ENCODE measurements around the gene ZBTB34. TPM values are rescaled to one million over a fixed set of nuclear protein-coding genes. Genes with fewer than 3 reads are reported as not detected.
"Not testable (repeated sequence)": the region's sequence is repeated elsewhere in the genome, so short reads cannot be mapped to it uniquely, and the experiment has no call there.

Gene ZBTB34
- total and polyA plus RNA-seq, 8 donors: 9.9 to 25.3 (median 23.9) TPM

GRCh38 chr9:126818482-126818881 lies 42.0 kb upstream of the ZBTB34 start:
- Histone ChIP-seq H3K27me3 (no peaks in the 10 kb centered on the region), H3K27ac (no peak overlapping the region), H3K9me3 (peaks cover 0 to 31% of the 10 kb centered on the region in 2 donors), H3K4me1 (no peaks in the 10 kb centered on the region), H3K4me3 (no peak overlapping the region), H3K36me3 (peaks cover 0 to 68% of the 10 kb centered on the region in 2 donors)
- intact Hi-C loops (cut with DNase I): no loop called here
- DNase-seq (no peak), ATAC-seq (no peak)
- no peak for TF ChIP-seq CTCF (IDR thresholded peaks at IDR 0.05)

DNA sequence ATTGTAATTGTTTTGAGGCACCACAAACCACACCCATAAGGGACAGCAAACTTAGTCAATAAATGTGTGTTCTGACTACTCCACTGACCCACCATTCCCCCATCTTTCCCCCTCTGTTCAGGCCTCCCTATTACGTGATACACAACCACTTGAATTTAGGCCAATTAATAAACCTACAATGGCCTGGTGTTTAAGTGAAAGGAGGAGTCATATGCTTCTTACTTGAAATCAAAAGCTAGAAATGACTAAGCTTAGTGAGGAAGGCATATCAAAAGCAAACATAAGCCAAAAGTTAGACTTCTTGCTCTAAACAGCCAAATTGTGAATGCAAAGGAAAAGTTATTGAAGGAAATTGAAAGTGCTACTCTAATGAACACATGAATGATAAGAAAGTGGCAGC lies 41.0 kb upstream of the ZBTB34 start:
- H3K4me1 ChIP-seq: peaks cover 0 to 1% of the 10 kb centered on the region in 2 donors
- ATAC-seq: no peak
- no peaks in the 10 kb centered on the region for H3K27me3 ChIP-seq
- peaks cover 0 to 27% of the 10 kb centered on the region in 2 donors for H3K9me3 ChIP-seq
- H3K4me3 ChIP-seq: no peak overlapping the region
- H3K36me3 ChIP-seq: peaks cover 0 to 64% of the 10 kb centered on the region in 2 donors
- no peak for TF ChIP-seq CTCF (IDR thresholded peaks at IDR 0.05)
- DNase-seq: no peak
- intact Hi-C loops (cut with DNase I): no loop called here
- H3K27ac ChIP-seq: no peak overlapping the region

- ATAC-seq (no peak), DNase-seq (no peak)
- intact Hi-C loops (cut with DNase I): no loop called here
- TF ChIP-seq CTCF (IDR thresholded peaks at IDR 0.05): no peak
- Histone ChIP-seq H3K9me3 (peaks cover 0 to 22% of the 10 kb centered on the region in 2 donors), H3K27ac (no peak overlapping the region), H3K4me1 (peaks cover 0 to 3% of the 10 kb centered on the region in 2 donors), H3K27me3 (no peaks in the 10 kb centered on the region), H3K4me3 (no peak overlapping the region), H3K36me3 (peaks cover 0 to 62% of the 10 kb centered on the region in 2 donors)
These were observed 38.2 kb upstream of the ZBTB34 start for GRCh38 chr9:126822278-126822677.

DNA sequence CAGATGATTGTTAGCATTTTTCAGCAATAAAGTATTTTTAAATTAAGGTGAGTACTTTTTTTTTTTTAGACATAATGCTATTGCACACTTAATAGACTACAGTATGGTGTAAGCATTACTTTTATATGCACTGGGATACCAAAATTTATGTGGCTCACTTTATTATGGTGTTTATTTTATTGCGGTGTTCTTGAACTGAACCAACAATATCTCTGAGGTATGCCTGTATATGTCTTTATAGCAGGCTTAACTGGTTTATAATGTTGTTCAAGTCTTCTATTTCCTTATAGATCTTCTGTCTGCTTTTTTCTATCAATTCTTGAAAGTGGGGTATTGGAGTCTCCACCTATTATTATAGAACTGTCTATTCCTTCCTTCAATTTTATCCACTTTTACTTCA lies 37.6 kb upstream of the ZBTB34 start:
- H3K4me3 ChIP-seq: no peak overlapping the region
- H3K27ac ChIP-seq: no peak overlapping the region
- DNase-seq (no peak), ATAC-seq (no peak)
- H3K27me3 ChIP-seq: no peaks in the 10 kb centered on the region
- TF ChIP-seq CTCF (IDR thresholded peaks at IDR 0.05): no peak
- H3K4me1 ChIP-seq: peaks cover 0 to 3% of the 10 kb centered on the region in 2 donors
- H3K36me3 ChIP-seq: peaks cover 0 to 62% of the 10 kb centered on the region in 2 donors
- peaks cover 0 to 18% of the 10 kb centered on the region in 2 donors for H3K9me3 ChIP-seq
- intact Hi-C loops (cut with DNase I): no loop called here

GRCh38 chr9:126824052-126824451 lies 36.4 kb upstream of the ZBTB34 start:
- peak; percentile 41 for ATAC-seq
- H3K4me1 ChIP-seq; H3K4me3 ChIP-seq; H3K9me3 ChIP-seq; H3K27ac ChIP-seq; DNase-seq; intact Hi-C loops (cut with DNase I); H3K27me3 ChIP-seq: not testable (repeated sequence)
- H3K36me3 ChIP-seq: peaks cover 0 to 54% of the 10 kb centered on the region in 2 donors

DNA sequence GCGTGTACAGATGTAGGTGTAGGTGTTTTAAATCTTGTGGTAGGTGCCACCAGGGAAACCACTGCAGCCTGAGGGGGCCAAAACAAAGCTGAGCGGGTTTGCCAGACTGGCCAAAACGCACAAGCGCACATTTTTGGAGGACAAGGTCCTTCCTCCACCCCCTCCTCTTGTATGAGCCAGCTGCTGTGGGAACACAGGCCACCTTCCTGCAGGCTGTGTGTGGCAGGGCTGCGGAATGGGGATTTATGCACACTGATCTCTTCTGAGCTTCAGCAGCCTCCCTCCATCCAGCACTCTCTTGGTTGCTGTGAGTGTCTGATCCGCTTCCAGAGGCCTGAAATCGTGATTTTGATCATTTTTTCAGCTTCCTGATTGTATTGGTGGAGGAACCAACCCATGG lies 33.2 kb upstream of the ZBTB34 start:
- ATAC-seq: no peak
- no peaks in the 10 kb centered on the region for H3K9me3 ChIP-seq
- no peak overlapping the region for H3K4me3 ChIP-seq
- no peak for TF ChIP-seq CTCF (IDR thresholded peaks at IDR 0.05)
- no peaks in the 10 kb centered on the region for H3K27me3 ChIP-seq
- intact Hi-C loops (cut with DNase I): no loop called here
- DNase-seq: no peak
- peaks cover 0 to 51% of the 10 kb centered on the region in 2 donors for H3K36me3 ChIP-seq
- peaks cover 0 to 3% of the 10 kb centered on the region in 2 donors for H3K4me1 ChIP-seq
- no peak overlapping the region for H3K27ac ChIP-seq

Data from left lung (tissue), 10 donors.